HepG2 (cell line): ENCODE measurements around the gene ZSCAN1. TPM values are rescaled to one million over a fixed set of nuclear protein-coding genes. Genes with fewer than 3 reads are reported as not detected.
A peak's percentile ranks its signal among the peaks of the same experiment; 100 is the strongest.

Source experiments
- AHR ChIP-seq: IDR thresholded peaks from 2 replicates; pipeline ENCODE4 v1.6.1; 2018; ENCODE audit warnings: missing genetic modification reagents, missing compliant biosample characterization
- E2F5 ChIP-seq: sonication (generic); formaldehyde crosslinking; conservative IDR thresholded peaks from 2 replicates; pipeline ENCODE4 v1.4.0; 2020; ENCODE audit warnings: missing genetic modification reagents
- FOXO1 ChIP-seq: sonication (generic); formaldehyde crosslinking; IDR thresholded peaks from 2 replicates; pipeline ENCODE4 v1.4.0; 2020; ENCODE audit warnings: missing genetic modification reagents
- HMGXB3 ChIP-seq: sonication (generic); formaldehyde crosslinking; IDR thresholded peaks from 2 replicates; pipeline ENCODE4 v1.4.0; 2020; ENCODE audit warnings: missing genetic modification reagents, borderline replicate concordance
- HNF1B ChIP-seq: sonication (generic); formaldehyde crosslinking; IDR thresholded peaks from 2 replicates; pipeline ENCODE4 v1.5.1; 2020; ENCODE audit warnings: mild to moderate bottlenecking, moderate library complexity, missing genetic modification reagents
- HOXA3 ChIP-seq: sonication (generic); formaldehyde crosslinking; IDR thresholded peaks from 2 replicates; pipeline ENCODE4 v1.5.0; 2020; ENCODE audit warnings: missing genetic modification reagents
- NR1H2 ChIP-seq: sonication (generic); formaldehyde crosslinking; IDR thresholded peaks from 2 replicates; pipeline ENCODE4 v1.8.1; 2022; ENCODE audit warnings: low read depth, missing genetic modification reagents, borderline replicate concordance
- PHF21A ChIP-seq: sonication (generic); formaldehyde crosslinking; IDR thresholded peaks from 2 replicates; pipeline ENCODE4 v1.5.0; 2020; ENCODE audit warnings: mild to moderate bottlenecking, missing genetic modification reagents
- RFXAP ChIP-seq: sonication (generic); formaldehyde crosslinking; IDR thresholded peaks from 2 replicates; pipeline ENCODE4 v1.4.0; 2020; ENCODE audit warnings: missing genetic modification reagents, borderline replicate concordance
- SP1 ChIP-seq, 2 experiments: fragments of 450-650 bp in 1 of 2; sonication (generic) in 1 of 2; formaldehyde crosslinking in 1 of 2; IDR thresholded peaks; 2 replicates each; pipeline versions ENCODE4 v1.4.0 to v1.6.1; 2016 to 2020; ENCODE audit warnings: missing genetic modification reagents in 1 of 2
- SPEN ChIP-seq: sonication (generic); formaldehyde crosslinking; IDR thresholded peaks from 2 replicates; pipeline ENCODE4 v1.5.1; 2020; ENCODE audit warnings: low read depth, mild to moderate bottlenecking, missing genetic modification reagents
- TFDP2 ChIP-seq: sonication (generic); formaldehyde crosslinking; IDR thresholded peaks from 2 replicates; pipeline ENCODE4 v1.4.0; 2020; ENCODE audit warnings: missing genetic modification reagents
- ZBTB43 ChIP-seq: sonication (generic); formaldehyde crosslinking; conservative IDR thresholded peaks from 2 replicates; pipeline ENCODE4 v1.4.0; 2020; ENCODE audit warnings: missing genetic modification reagents
- ZFP62 ChIP-seq: sonication (generic); formaldehyde crosslinking; IDR thresholded peaks from 2 replicates; pipeline ENCODE4 v1.4.0; 2020; ENCODE audit warnings: missing genetic modification reagents
- ZNF274 ChIP-seq: sonication (generic); formaldehyde crosslinking; IDR thresholded peaks from 2 replicates; pipeline ENCODE4 v1.5.1; 2020; ENCODE audit warnings: mild to moderate bottlenecking, missing genetic modification reagents
- ZNF335 ChIP-seq: sonication (generic); formaldehyde crosslinking; IDR thresholded peaks from 2 replicates; pipeline ENCODE4 v1.4.0; 2020; ENCODE audit warnings: missing genetic modification reagents
- ZNF576 ChIP-seq: sonication (generic); formaldehyde crosslinking; IDR thresholded peaks from 2 replicates; pipeline ENCODE4 v1.4.0; 2020; ENCODE audit warnings: mild to moderate bottlenecking, missing genetic modification reagents
- polyA plus RNA-seq, 8 experiments: library from polyadenylated mRNA; depleted of rRNA in 3 of 8; stranded (reverse) in 7 of 8; unstranded in 1 of 8; fragments of >200 nt; fragmentation: Illumina TruSeq in 4 of 8; extraction: Trizol in 4 of 8; gene quantifications; 2 replicates each; pipeline versions ENCODE4 v1.2.1 to v1.2.3, GENCODE V29; 2011 to 2016; ENCODE audit warnings: low read depth in 4 of 8, missing spikeins in 1 of 8, mixed read lengths in 1 of 8; ENCODE audit not compliant: insufficient read depth in 1 of 8
- total RNA-seq, 5 experiments: library from RNA; depleted of rRNA; stranded (reverse); fragments of >200 nt; fragmentation: Illumina TruSeq; extraction: Trizol; gene quantifications; 2 replicates each; pipeline ENCODE4 v1.2.3, GENCODE V29; 2016; ENCODE audit warnings: low read depth in 1 of 5

The ZSCAN1 gene
- total and polyA plus RNA-seq, 2 of the 13 experiments (the other 11 are each of a cell fraction or from before 2014, with no cell fraction given): not detected

- peak; percentile 82 for TF ChIP-seq RFXAP
- TF ChIP-seq SPEN (CRISPR knock-in tag): peak; percentile 97
- TF ChIP-seq ZNF335 (CRISPR knock-in tag): peak; percentile 79
- peak; percentile 45; the same call in 1 of the 2 replicates for TF ChIP-seq FOXO1
- 0 out of 2 replicates have a peak, but pooled peaks have one; percentile 44 for TF ChIP-seq AHR (CRISPR knock-in tag)
- TF ChIP-seq SP1 (IDR thresholded peaks at IDR 0.05): no peak
- peak; percentile 41; the same call in 1 of the 2 replicates for TF ChIP-seq SP1 (CRISPR knock-in tag; IDR thresholded peaks at IDR 0.05)
- TF ChIP-seq ZFP62 (CRISPR knock-in tag): peak; percentile 48; the same call in 1 of the 2 replicates
- TF ChIP-seq E2F5: no peak; the same call in 1 of the 2 replicates
- TF ChIP-seq HNF1B (CRISPR knock-in tag): peak; percentile 62
- peak; percentile 81 for TF ChIP-seq TFDP2 (CRISPR knock-in tag)
- 0 out of 2 replicates have a peak, but pooled peaks have one; percentile 35 for TF ChIP-seq PHF21A (CRISPR knock-in tag)
- TF ChIP-seq NR1H2: 0 out of 2 replicates have a peak, but pooled peaks have one; percentile 51
- TF ChIP-seq ZNF576 (CRISPR knock-in tag): no peak
- TF ChIP-seq ZBTB43 (CRISPR knock-in tag): peak; percentile 65; the same call in 1 of the 2 replicates
- peak; percentile 32; the same call in 1 of the 2 replicates for TF ChIP-seq HMGXB3 (CRISPR knock-in tag)
- peak; percentile 98 for TF ChIP-seq HOXA3 (CRISPR knock-in tag)
- peak; percentile 74; the same call in 1 of the 2 replicates for TF ChIP-seq ZNF274 (CRISPR knock-in tag)
Observed at GRCh38 chr19:58002384-58003173, 31.2 kb upstream of the ZSCAN1 start, which contains the start of gene ZNF606 (continued).
